GM23338 (cell line): ENCODE measurements around the gene TMEM140. TPM values are rescaled to one million over a fixed set of nuclear protein-coding genes. Genes with fewer than 3 reads are reported as not detected.

ENCODE experiments used
- ATAC-seq: fragments of 200-7000 bp; cut with Tn5 transposase; 3 replicates; pipeline ENCODE4 v1.9.1; 2020
- DNase-seq: peaks from one replicate; pipeline ENCODE4 v3.0.0-alpha.2; 2015; ENCODE audit warnings: low spot score
- H2AFZ ChIP-seq: fragments of 200-600 bp; sonication (generic); 2 replicates; pipeline ENCODE4 v1.8.0; 2016; ENCODE audit warnings: antibody characterized with exemption, mild to moderate bottlenecking, moderate library complexity
- H3F3A ChIP-seq: fragments of 200-600 bp; sonication (generic); replicated peaks from 2 replicates; pipeline ENCODE4 v1.8.0; 2017; ENCODE audit warnings: antibody characterized with exemption, mixed run types, low read depth
- H3K27ac ChIP-seq: fragments of 200-600 bp; sonication (generic); 2 replicates; pipeline ENCODE4 v1.6.1; 2016; ENCODE audit warnings: low read depth
- H3K27me3 ChIP-seq: fragments of 200-600 bp; sonication (generic); 2 replicates; pipeline ENCODE4 v1.8.0; 2016; ENCODE audit warnings: mild to moderate bottlenecking, mixed run types, moderate library complexity; ENCODE audit not compliant: insufficient read depth
- H3K36me3 ChIP-seq: fragments of 200-600 bp; sonication (generic); 2 replicates; pipeline ENCODE4 v1.8.0; 2016; ENCODE audit warnings: mild to moderate bottlenecking; ENCODE audit not compliant: insufficient read depth
- H3K4me1 ChIP-seq: fragments of 200-600 bp; sonication (generic); 2 replicates; pipeline ENCODE4 v1.8.0; 2016; ENCODE audit warnings: mild to moderate bottlenecking, moderate library complexity; ENCODE audit not compliant: insufficient read depth
- H3K4me2 ChIP-seq: fragments of 200-600 bp; sonication (generic); 2 replicates; pipeline ENCODE4 v1.7.1; 2017; ENCODE audit warnings: mixed run types
- H3K4me3 ChIP-seq: fragments of 200-600 bp; sonication (generic); 2 replicates; pipeline ENCODE4 v1.6.1; 2016; ENCODE audit warnings: mixed run types
- H3K79me2 ChIP-seq: fragments of 200-600 bp; sonication (generic); replicated peaks from 2 replicates; pipeline ENCODE4 v1.8.0; 2017; ENCODE audit warnings: mild to moderate bottlenecking; ENCODE audit not compliant: insufficient read depth
- H3K9me2 ChIP-seq: fragments of 200-600 bp; sonication (generic); 2 replicates; pipeline ENCODE4 v1.8.0; 2017; ENCODE audit not compliant: insufficient read depth
- H4K20me1 ChIP-seq: fragments of 200-600 bp; sonication (generic); replicated peaks from 2 replicates; pipeline ENCODE4 v1.8.0; 2017; ENCODE audit warnings: mild to moderate bottlenecking; ENCODE audit not compliant: insufficient read depth
- H3K27ac Mint-ChIP-seq: 2 replicates; pipeline ENCODE4 v1.8.0; 2020; ENCODE audit warnings: inconsistent platforms, mild to moderate bottlenecking, moderate library complexity, mixed read lengths
- H3K27me3 Mint-ChIP-seq: 3 replicates; pipeline ENCODE4 v1.8.0; 2022; ENCODE audit warnings: low read depth, mild to moderate bottlenecking, moderate library complexity, mixed read lengths, inconsistent platforms; ENCODE audit not compliant: insufficient read depth, poor library complexity
- H3K36me3 Mint-ChIP-seq: 3 replicates; pipeline ENCODE4 v1.8.0; 2021; ENCODE audit warnings: low read depth, mild to moderate bottlenecking, inconsistent platforms, moderate library complexity, mixed read lengths
- H3K4me1 Mint-ChIP-seq: 3 replicates; pipeline ENCODE4 v1.8.0; 2020; ENCODE audit warnings: mild to moderate bottlenecking, inconsistent platforms, mixed read lengths
- H3K4me3 Mint-ChIP-seq: 3 replicates; pipeline ENCODE4 v1.8.0; 2021; ENCODE audit warnings: moderate library complexity, mild to moderate bottlenecking, inconsistent platforms, mixed read lengths
- H3K9me3 Mint-ChIP-seq: 3 replicates; pipeline ENCODE4 v1.8.0; 2020; ENCODE audit warnings: moderate library complexity, mild to moderate bottlenecking, inconsistent platforms, mixed read lengths
- CREB1 ChIP-seq: fragments of 250-450 bp; sonication (Bioruptor Pico); IDR thresholded peaks from 2 replicates; pipeline ENCODE4 v1.5.0; 2020; ENCODE audit warnings: low read depth, mild to moderate bottlenecking, moderate library complexity
- CTCF ChIP-seq, 2 experiments: fragments of 200-600 bp in 1 of 2; sonication (generic) in 1 of 2; conservative IDR thresholded peaks; 2 replicates each; pipeline versions ENCODE4 v1.5.1 to v1.6.1; 2016 to 2017; ENCODE audit warnings: antibody characterized with exemption in 2 of 2, low read depth in 2 of 2, mild to moderate bottlenecking in 2 of 2, moderate library complexity in 1 of 2
- ETS1 ChIP-seq: IDR thresholded peaks from 2 replicates; pipeline ENCODE4 v1.6.1; 2016; ENCODE audit warnings: antibody characterized with exemption
- EZH2 ChIP-seq: fragments of 200-600 bp; sonication (generic); IDR thresholded peaks from one replicate; pipeline ENCODE4 v1.8.0; 2017; ENCODE audit warnings: antibody characterized with exemption, mild to moderate bottlenecking, low read depth; ENCODE audit not compliant: unreplicated experiment
- JUNB ChIP-seq: IDR thresholded peaks from one replicate; pipeline ENCODE4 v1.6.1; 2016; ENCODE audit warnings: antibody characterized with exemption; ENCODE audit not compliant: unreplicated experiment
- NANOG ChIP-seq: IDR thresholded peaks from 2 replicates; pipeline ENCODE4 v1.6.1; 2016; ENCODE audit warnings: antibody characterized with exemption, borderline replicate concordance
- POLR2AphosphoS5 ChIP-seq: IDR thresholded peaks from 2 replicates; pipeline ENCODE4 v1.6.1; 2016; ENCODE audit warnings: antibody characterized with exemption, low read depth
- STAT1 ChIP-seq: IDR thresholded peaks from one replicate; pipeline ENCODE4 v1.6.1; 2016; ENCODE audit warnings: antibody characterized with exemption; ENCODE audit not compliant: unreplicated experiment
- ZNF114 ChIP-seq: fragments of 250-450 bp; sonication (Bioruptor Pico); IDR thresholded peaks from 2 replicates; pipeline ENCODE4 v1.5.0; 2020; ENCODE audit warnings: mild to moderate bottlenecking, moderate library complexity
- ZNF331 ChIP-seq: fragments of 250-450 bp; sonication (Bioruptor Pico); IDR thresholded peaks from 2 replicates; pipeline ENCODE4 v1.5.0; 2020; ENCODE audit warnings: low read depth, mild to moderate bottlenecking, moderate library complexity
- polyA plus RNA-seq: library from polyadenylated mRNA; unstranded; fragments of >200 nt; fragmentation: Nextera tagmentation; extraction: Ambion mirVana; gene quantifications from 2 replicates; pipeline ENCODE4 v1.2.1, GENCODE V29; 2016
- total RNA-seq: library from RNA; depleted of rRNA; stranded (reverse); fragments of >200 nt; shearing (Covaris generic); gene quantifications from 2 replicates; pipeline ENCODE4 v1.2.3, GENCODE V29; 2014
- TF ChIP-seq, protein P1 (sequence below): fragments of 250-450 bp; sonication (Bioruptor Pico); IDR thresholded peaks from 2 replicates; pipeline ENCODE4 v1.5.0; 2020; ENCODE audit warnings: mild to moderate bottlenecking, moderate library complexity

The TMEM140 gene
- total and polyA plus RNA-seq, 2 experiments from 2014 or later = 2.7 TPM; not detected in 1

- H3K27ac Mint-ChIP-seq = no peak overlapping the region
- no peak overlapping the region for H2AFZ ChIP-seq
- H3K36me3 ChIP-seq = peaks cover 1% of the 10 kb centered on the region; the same call in 1 of the 2 replicates
- TF ChIP-seq ZNF114 (CRISPR knock-in tag) (no peak), EZH2 (no peak), ZNF331 (CRISPR knock-in tag) (no peak), CTCF (conservative IDR thresholded peaks at IDR 0.05; ENCODE audit: low read depth in 2 of 2) (no peak), STAT1 (no peak), NANOG (no peak), ETS1 (no peak)
- H3K4me1 ChIP-seq = no peaks in the 10 kb centered on the region; the same call in 1 of the 2 replicates
- DNase-seq = no peak
- H3K9me2 ChIP-seq = peaks cover 5% of the 10 kb centered on the region; the same call in 1 of the 2 replicates
- no peaks in the 10 kb centered on the region for H3K27me3 ChIP-seq
- peaks cover 31% of the 10 kb centered on the region for H3K9me3 Mint-ChIP-seq
- H3K36me3 Mint-ChIP-seq = peaks cover 18% of the 10 kb centered on the region
- no peaks in the 10 kb centered on the region for H3F3A ChIP-seq
- H3K79me2 ChIP-seq = no peaks in the 10 kb centered on the region
- no peaks in the 10 kb centered on the region for H4K20me1 ChIP-seq
- no peak for ATAC-seq
- peaks cover 8% of the 10 kb centered on the region; the same call in 2 of the 3 replicates for H3K4me1 Mint-ChIP-seq
- H3K4me3 ChIP-seq = no peak overlapping the region
- H3K4me3 Mint-ChIP-seq = no peak overlapping the region
- no peak overlapping the region for H3K27ac ChIP-seq
- no peak overlapping the region for H3K4me2 ChIP-seq
- H3K27me3 Mint-ChIP-seq = no peaks in the 10 kb centered on the region
Observed at GRCh38 chr7:135151533-135151932, 3.7 kb downstream of the TMEM140 start.

- Histone ChIP-seq H3K27me3 (no peaks in the 10 kb centered on the region), H2AFZ (no peak overlapping the region), H3K4me2 (no peak overlapping the region), H3K27ac (no peak overlapping the region), H3K36me3 (peaks cover 5% of the 10 kb centered on the region; the same call in 1 of the 2 replicates), H3K4me3 (no peak overlapping the region), H3K4me1 (no peaks in the 10 kb centered on the region; the same call in 1 of the 2 replicates), H4K20me1 (no peaks in the 10 kb centered on the region), H3K79me2 (no peaks in the 10 kb centered on the region), H3K9me2 (peaks cover 5% of the 10 kb centered on the region; the same call in 1 of the 2 replicates), H3F3A (no peaks in the 10 kb centered on the region)
- Mint-ChIP-seq H3K27me3 (no peaks in the 10 kb centered on the region), H3K9me3 (peaks cover 40% of the 10 kb centered on the region), H3K4me1 (peaks cover 7% of the 10 kb centered on the region; the same call in 2 of the 3 replicates), H3K36me3 (peaks cover 27% of the 10 kb centered on the region), H3K4me3 (no peak overlapping the region), H3K27ac (no peak overlapping the region)
- ATAC-seq (no peak), DNase-seq (no peak)
- TF ChIP-seq ZNF114 (CRISPR knock-in tag) (no peak), CREB1 (no peak), POLR2AphosphoS5 (no peak), JUNB (no peak), NANOG (no peak), STAT1 (no peak), ZNF331 (CRISPR knock-in tag) (no peak)
- TF ChIP-seq, protein P1, sequence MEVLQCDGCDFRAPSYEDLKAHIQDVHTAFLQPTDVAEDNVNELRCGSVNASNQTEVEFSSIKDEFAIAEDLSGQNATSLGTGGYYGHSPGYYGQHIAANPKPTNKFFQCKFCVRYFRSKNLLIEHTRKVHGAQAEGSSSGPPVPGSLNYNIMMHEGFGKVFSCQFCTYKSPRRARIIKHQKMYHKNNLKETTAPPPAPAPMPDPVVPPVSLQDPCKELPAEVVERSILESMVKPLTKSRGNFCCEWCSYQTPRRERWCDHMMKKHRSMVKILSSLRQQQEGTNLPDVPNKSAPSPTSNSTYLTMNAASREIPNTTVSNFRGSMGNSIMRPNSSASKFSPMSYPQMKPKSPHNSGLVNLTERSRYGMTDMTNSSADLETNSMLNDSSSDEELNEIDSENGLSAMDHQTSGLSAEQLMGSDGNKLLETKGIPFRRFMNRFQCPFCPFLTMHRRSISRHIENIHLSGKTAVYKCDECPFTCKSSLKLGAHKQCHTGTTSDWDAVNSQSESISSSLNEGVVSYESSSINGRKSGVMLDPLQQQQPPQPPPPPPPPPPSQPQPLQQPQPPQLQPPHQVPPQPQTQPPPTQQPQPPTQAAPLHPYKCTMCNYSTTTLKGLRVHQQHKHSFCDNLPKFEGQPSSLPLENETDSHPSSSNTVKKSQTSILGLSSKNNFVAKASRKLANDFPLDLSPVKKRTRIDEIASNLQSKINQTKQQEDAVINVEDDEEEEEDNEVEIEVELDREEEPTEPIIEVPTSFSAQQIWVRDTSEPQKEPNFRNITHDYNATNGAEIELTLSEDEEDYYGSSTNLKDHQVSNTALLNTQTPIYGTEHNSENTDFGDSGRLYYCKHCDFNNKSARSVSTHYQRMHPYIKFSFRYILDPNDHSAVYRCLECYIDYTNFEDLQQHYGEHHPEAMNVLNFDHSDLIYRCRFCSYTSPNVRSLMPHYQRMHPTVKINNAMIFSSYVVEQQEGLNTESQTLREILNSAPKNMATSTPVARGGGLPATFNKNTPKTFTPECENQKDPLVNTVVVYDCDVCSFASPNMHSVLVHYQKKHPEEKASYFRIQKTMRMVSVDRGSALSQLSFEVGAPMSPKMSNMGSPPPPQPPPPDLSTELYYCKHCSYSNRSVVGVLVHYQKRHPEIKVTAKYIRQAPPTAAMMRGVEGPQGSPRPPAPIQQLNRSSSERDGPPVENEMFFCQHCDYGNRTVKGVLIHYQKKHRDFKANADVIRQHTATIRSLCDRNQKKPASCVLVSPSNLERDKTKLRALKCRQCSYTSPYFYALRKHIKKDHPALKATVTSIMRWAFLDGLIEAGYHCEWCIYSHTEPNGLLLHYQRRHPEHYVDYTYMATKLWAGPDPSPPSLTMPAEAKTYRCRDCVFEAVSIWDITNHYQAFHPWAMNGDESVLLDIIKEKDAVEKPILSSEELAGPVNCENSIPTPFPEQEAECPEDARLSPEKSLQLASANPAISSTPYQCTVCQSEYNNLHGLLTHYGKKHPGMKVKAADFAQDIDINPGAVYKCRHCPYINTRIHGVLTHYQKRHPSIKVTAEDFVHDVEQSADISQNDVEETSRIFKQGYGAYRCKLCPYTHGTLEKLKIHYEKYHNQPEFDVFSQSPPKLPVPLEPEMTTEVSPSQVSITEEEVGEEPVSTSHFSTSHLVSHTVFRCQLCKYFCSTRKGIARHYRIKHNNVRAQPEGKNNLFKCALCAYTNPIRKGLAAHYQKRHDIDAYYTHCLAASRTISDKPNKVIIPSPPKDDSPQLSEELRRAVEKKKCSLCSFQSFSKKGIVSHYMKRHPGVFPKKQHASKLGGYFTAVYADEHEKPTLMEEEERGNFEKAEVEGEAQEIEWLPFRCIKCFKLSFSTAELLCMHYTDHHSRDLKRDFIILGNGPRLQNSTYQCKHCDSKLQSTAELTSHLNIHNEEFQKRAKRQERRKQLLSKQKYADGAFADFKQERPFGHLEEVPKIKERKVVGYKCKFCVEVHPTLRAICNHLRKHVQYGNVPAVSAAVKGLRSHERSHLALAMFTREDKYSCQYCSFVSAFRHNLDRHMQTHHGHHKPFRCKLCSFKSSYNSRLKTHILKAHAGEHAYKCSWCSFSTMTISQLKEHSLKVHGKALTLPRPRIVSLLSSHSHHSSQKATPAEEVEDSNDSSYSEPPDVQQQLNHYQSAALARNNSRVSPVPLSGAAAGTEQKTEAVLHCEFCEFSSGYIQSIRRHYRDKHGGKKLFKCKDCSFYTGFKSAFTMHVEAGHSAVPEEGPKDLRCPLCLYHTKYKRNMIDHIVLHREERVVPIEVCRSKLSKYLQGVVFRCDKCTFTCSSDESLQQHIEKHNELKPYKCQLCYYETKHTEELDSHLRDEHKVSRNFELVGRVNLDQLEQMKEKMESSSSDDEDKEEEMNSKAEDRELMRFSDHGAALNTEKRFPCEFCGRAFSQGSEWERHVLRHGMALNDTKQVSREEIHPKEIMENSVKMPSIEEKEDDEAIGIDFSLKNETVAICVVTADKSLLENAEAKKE (CRISPR knock-in tag) = no peak
Observed at GRCh38 chr7:135152442-135152841, 4.6 kb downstream of the TMEM140 start.
